ENCODE data around the gene ZFP1.

The ZFP1 gene

GRCh38 chr16:75148311-75149195 lies at the start of gene ZFP1:
Gene ZFP1 (plus strand): TSS chr16:75148524. CDS start chr16:75152952, 4,428 bp downstream.
- no peaks in the 10 kb centered on the region for H3K27me3 ChIP-seq (ENCODE audit: control insufficient read depth, insufficient read depth, low read length)
- H3K9me3 ChIP-seq (ENCODE audit: control insufficient read depth, insufficient read depth, low read length) = no peaks in the 10 kb centered on the region
- H3K4me1 ChIP-seq (ENCODE audit: control insufficient read depth, insufficient read depth, low read length) = no peaks in the 10 kb centered on the region
- no peak within 1 kb of the TSS for H3K27ac ChIP-seq (ENCODE audit: low read length)
- peak within 1 kb of the TSS; percentile 76 for H3K4me3 ChIP-seq (ENCODE audit: low read length)
- DNase-seq (ENCODE audit: low read depth, low spot score) = peak; percentile 85
- WGBS (ENCODE audit: insufficient coverage, insufficient read length) = no CpG with 5 or more reads among the region's 93 CpGs
- no peaks in the 10 kb centered on the region for H3K36me3 ChIP-seq (ENCODE audit: control insufficient read depth, insufficient read depth, low read length)

GRCh38 chr16:75099075-75099667 lies 49.2 kb upstream of the ZFP1 start:
- DNase-seq (ENCODE audit: low read depth, low spot score) = no peak
- Histone ChIP-seq H3K9me3 (ENCODE audit: control insufficient read depth, insufficient read depth, low read length) (no peaks in the 10 kb centered on the region), H3K36me3 (ENCODE audit: control insufficient read depth, insufficient read depth, low read length) (no peaks in the 10 kb centered on the region), H3K27me3 (ENCODE audit: control insufficient read depth, insufficient read depth, low read length) (no peaks in the 10 kb centered on the region), H3K4me3 (ENCODE audit: low read length) (no peak overlapping the region), H3K27ac (ENCODE audit: low read length) (no peak overlapping the region), H3K4me1 (ENCODE audit: control insufficient read depth, insufficient read depth, low read length) (peaks cover 25% of the 10 kb centered on the region)
- no CpG with 5 or more reads among the region's 8 CpGs for WGBS (ENCODE audit: insufficient coverage, insufficient read length)

- H3K4me1 ChIP-seq (ENCODE audit: control insufficient read depth, insufficient read depth, low read length) = peaks cover 27% of the 10 kb centered on the region
- DNase-seq (ENCODE audit: low read depth, low spot score) = no peak
- no peaks in the 10 kb centered on the region for H3K9me3 ChIP-seq (ENCODE audit: control insufficient read depth, insufficient read depth, low read length)
- no peaks in the 10 kb centered on the region for H3K36me3 ChIP-seq (ENCODE audit: control insufficient read depth, insufficient read depth, low read length)
- H3K27me3 ChIP-seq (ENCODE audit: control insufficient read depth, insufficient read depth, low read length) = no peaks in the 10 kb centered on the region
- no CpG with 5 or more reads among the region's 16 CpGs for WGBS (ENCODE audit: insufficient coverage, insufficient read length)
- no peak overlapping the region for H3K27ac ChIP-seq (ENCODE audit: low read length)
- no peak overlapping the region for H3K4me3 ChIP-seq (ENCODE audit: low read length)
Measured at GRCh38 chr16:75099738-75100602, 48.4 kb upstream of the ZFP1 start.

- Histone ChIP-seq H3K4me3 (ENCODE audit: low read length) (no peak overlapping the region), H3K27ac (ENCODE audit: low read length) (no peak overlapping the region), H3K4me1 (ENCODE audit: control insufficient read depth, insufficient read depth, low read length) (peaks cover 25% of the 10 kb centered on the region), H3K27me3 (ENCODE audit: control insufficient read depth, insufficient read depth, low read length) (no peaks in the 10 kb centered on the region), H3K9me3 (ENCODE audit: control insufficient read depth, insufficient read depth, low read length) (no peaks in the 10 kb centered on the region), H3K36me3 (ENCODE audit: control insufficient read depth, insufficient read depth, low read length) (no peaks in the 10 kb centered on the region)
- DNase-seq (ENCODE audit: low read depth, low spot score) = no peak
- no CpG with 5 or more reads among the region's 3 CpGs for WGBS (ENCODE audit: insufficient coverage, insufficient read length)
Measured at GRCh38 chr16:75100603-75100990, 47.7 kb upstream of the ZFP1 start.

GRCh38 chr16:75101635-75102034 lies 46.7 kb upstream of the ZFP1 start:
- Histone ChIP-seq H3K4me1 (ENCODE audit: control insufficient read depth, insufficient read depth, low read length) (peaks cover 20% of the 10 kb centered on the region), H3K9me3 (ENCODE audit: control insufficient read depth, insufficient read depth, low read length) (no peaks in the 10 kb centered on the region), H3K4me3 (ENCODE audit: low read length) (no peak overlapping the region), H3K27me3 (ENCODE audit: control insufficient read depth, insufficient read depth, low read length) (no peaks in the 10 kb centered on the region), H3K27ac (ENCODE audit: low read length) (no peak overlapping the region), H3K36me3 (ENCODE audit: control insufficient read depth, insufficient read depth, low read length) (no peaks in the 10 kb centered on the region)
- no peak for DNase-seq (ENCODE audit: low read depth, low spot score)
- no CpG with 5 or more reads among the region's 3 CpGs for WGBS (ENCODE audit: insufficient coverage, insufficient read length)

GRCh38 chr16:75102595-75102994 lies 45.7 kb upstream of the ZFP1 start:
- H3K36me3 ChIP-seq (ENCODE audit: control insufficient read depth, insufficient read depth, low read length) = 0 out of 2 replicates have a peak, but pooled peaks cover 2% of the 10 kb centered on the region
- DNase-seq (ENCODE audit: low read depth, low spot score) = no peak
- H3K9me3 ChIP-seq (ENCODE audit: control insufficient read depth, insufficient read depth, low read length) = no peaks in the 10 kb centered on the region
- H3K27me3 ChIP-seq (ENCODE audit: control insufficient read depth, insufficient read depth, low read length) = no peaks in the 10 kb centered on the region
- WGBS (ENCODE audit: insufficient coverage, insufficient read length) = no CpG with 5 or more reads among the region's 9 CpGs
- H3K4me3 ChIP-seq (ENCODE audit: low read length) = no peak overlapping the region
- H3K4me1 ChIP-seq (ENCODE audit: control insufficient read depth, insufficient read depth, low read length) = peaks cover 20% of the 10 kb centered on the region
- no peak overlapping the region for H3K27ac ChIP-seq (ENCODE audit: low read length)

- no peaks in the 10 kb centered on the region for H3K9me3 ChIP-seq (ENCODE audit: control insufficient read depth, insufficient read depth, low read length)
- DNase-seq (ENCODE audit: low read depth, low spot score) = no peak
- peaks cover 9% of the 10 kb centered on the region for H3K4me1 ChIP-seq (ENCODE audit: control insufficient read depth, insufficient read depth, low read length)
- H3K36me3 ChIP-seq (ENCODE audit: control insufficient read depth, insufficient read depth, low read length) = 0 out of 2 replicates have a peak, but pooled peaks cover 2% of the 10 kb centered on the region
- no CpG with 5 or more reads among the region's 5 CpGs for WGBS (ENCODE audit: insufficient coverage, insufficient read length)
- H3K4me3 ChIP-seq (ENCODE audit: low read length) = no peak overlapping the region
- no peak overlapping the region for H3K27ac ChIP-seq (ENCODE audit: low read length)
- no peaks in the 10 kb centered on the region for H3K27me3 ChIP-seq (ENCODE audit: control insufficient read depth, insufficient read depth, low read length)
Measured at GRCh38 chr16:75103994-75104393, 44.3 kb upstream of the ZFP1 start.

- Histone ChIP-seq H3K36me3 (ENCODE audit: control insufficient read depth, insufficient read depth, low read length) (0 out of 2 replicates have a peak, but pooled peaks cover 2% of the 10 kb centered on the region), H3K27ac (ENCODE audit: low read length) (no peak overlapping the region), H3K4me3 (ENCODE audit: low read length) (no peak overlapping the region), H3K4me1 (ENCODE audit: control insufficient read depth, insufficient read depth, low read length) (peaks cover 6% of the 10 kb centered on the region), H3K9me3 (ENCODE audit: control insufficient read depth, insufficient read depth, low read length) (no peaks in the 10 kb centered on the region), H3K27me3 (ENCODE audit: control insufficient read depth, insufficient read depth, low read length) (no peaks in the 10 kb centered on the region)
- no CpG with 5 or more reads among the region's 11 CpGs for WGBS (ENCODE audit: insufficient coverage, insufficient read length)
- DNase-seq (ENCODE audit: low read depth, low spot score) = no peak
Measured at GRCh38 chr16:75104836-75105235, 43.5 kb upstream of the ZFP1 start.

- Histone ChIP-seq H3K4me3 (ENCODE audit: low read length) (no peak overlapping the region), H3K27me3 (ENCODE audit: control insufficient read depth, insufficient read depth, low read length) (no peaks in the 10 kb centered on the region), H3K36me3 (ENCODE audit: control insufficient read depth, insufficient read depth, low read length) (0 out of 2 replicates have a peak, but pooled peaks cover 2% of the 10 kb centered on the region), H3K4me1 (ENCODE audit: control insufficient read depth, insufficient read depth, low read length) (peaks cover 2% of the 10 kb centered on the region), H3K9me3 (ENCODE audit: control insufficient read depth, insufficient read depth, low read length) (no peaks in the 10 kb centered on the region), H3K27ac (ENCODE audit: low read length) (no peak overlapping the region)
- DNase-seq (ENCODE audit: low read depth, low spot score) = no peak
- WGBS (ENCODE audit: insufficient coverage, insufficient read length) = no CpG with 5 or more reads among the region's 10 CpGs
Measured at GRCh38 chr16:75105306-75106061, 42.8 kb upstream of the ZFP1 start.

Measured in iPS DF 6.9 (cell line).